GM21717 (cell line): ENCODE measurements around the gene SEMA4C.
A peak's percentile ranks its signal among the peaks of the same experiment; 100 is the strongest.

Source experiments
- ATAC-seq: cut with Tn5 transposase; IDR thresholded peaks from one replicate; pipeline ENCODE4 v1.9.1; 2021; ENCODE audit warnings: mild to moderate bottlenecking, moderate library complexity; ENCODE audit not compliant: unreplicated experiment

SEMA4C gene

GRCh38 chr2:96824079-96824870 lies 45.6 kb downstream of the SEMA4C start:
- no peak for ATAC-seq

DNA sequence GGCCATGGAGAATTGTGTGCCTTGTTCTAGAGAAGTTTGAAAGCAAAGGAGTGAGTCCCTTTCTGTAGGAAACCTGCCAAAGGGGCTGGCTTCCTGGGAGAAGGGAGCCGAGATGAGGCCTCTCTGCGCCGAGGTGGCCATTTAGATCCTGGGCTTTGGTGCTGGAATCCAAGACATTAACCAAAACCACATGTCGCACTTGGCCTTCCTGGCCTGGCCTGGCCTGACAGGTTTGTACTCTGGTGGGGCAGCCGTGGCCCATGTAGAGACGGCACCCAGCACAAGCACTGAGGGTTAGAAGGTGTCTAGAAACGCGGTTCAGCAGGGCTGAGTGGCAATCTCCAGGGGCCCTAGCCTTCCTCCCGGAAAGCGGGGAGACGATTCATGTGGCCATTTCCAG lies 46.7 kb downstream of the SEMA4C start:
- no peak for ATAC-seq

- no peak for ATAC-seq
These were observed 47.1 kb downstream of the SEMA4C start for GRCh38 chr2:96822786-96823185.

DNA sequence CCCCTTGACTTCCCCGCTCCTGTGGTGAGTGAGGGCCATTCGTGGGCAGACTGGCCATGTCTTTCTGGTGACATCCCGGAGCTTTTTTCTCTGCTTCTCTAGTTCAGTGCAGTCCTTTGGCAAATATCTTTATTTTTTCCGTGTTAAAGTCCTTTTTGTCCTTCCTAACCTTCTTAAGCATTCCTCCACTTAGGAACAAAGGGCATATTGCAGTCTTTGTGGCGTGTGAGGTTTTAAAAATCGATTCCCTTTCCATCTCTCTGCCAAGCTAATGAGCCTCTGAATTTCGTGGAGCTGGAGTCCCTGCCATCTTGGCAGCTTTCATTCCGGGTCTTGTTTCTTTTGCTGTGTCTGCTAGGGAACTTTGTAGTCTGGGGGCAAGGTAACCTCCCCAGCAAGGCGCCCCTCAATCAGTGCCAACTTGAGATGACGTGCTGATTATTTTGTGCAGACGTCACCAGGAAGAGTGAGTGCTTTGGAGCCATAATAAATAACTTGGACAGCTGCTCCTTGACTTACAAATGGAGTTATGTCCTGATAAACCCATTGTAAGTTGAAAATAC lies 48.7 kb downstream of the SEMA4C start:
- no peak for ATAC-seq

- ATAC-seq = no peak
These were observed 49.9 kb downstream of the SEMA4C start for GRCh38 chr2:96819876-96820511.

DNA sequence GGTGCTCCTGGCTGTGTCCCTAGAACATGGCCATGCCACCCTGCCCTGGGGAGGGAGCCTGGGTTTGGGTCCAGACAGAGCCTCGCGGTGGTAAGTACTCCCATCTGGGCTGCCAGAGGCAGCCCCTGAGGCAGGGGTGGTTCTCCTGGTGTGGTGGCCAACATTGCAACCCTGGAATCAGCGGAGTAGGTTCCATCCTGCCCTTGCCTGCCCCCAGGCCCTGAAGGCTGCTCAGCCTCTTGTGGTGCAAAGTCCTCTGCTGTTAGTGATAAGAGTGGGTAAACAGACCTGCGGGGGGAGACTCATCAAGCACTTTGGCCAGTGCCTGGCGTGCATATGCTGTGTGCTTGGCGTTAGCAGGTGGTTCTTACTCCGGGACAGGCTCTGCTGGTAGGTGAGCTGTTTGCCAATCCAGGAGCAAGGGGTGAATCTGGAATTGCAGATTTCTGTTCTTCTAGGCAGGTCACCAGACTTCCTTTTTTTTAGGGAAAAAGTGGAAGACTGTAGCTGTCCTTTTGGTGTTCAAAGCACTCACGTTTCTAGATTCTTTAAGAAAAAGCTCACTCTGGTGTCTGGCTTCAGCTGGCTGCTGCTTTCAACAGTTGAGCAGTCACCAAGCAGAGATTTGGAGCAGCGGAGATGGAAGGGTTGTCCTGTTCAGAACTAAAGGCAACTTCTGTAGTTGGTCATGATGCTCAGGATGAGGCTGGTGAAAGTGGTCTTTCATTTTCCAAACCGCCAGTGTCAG lies 50.6 kb downstream of the SEMA4C start:
- ATAC-seq = no peak

DNA sequence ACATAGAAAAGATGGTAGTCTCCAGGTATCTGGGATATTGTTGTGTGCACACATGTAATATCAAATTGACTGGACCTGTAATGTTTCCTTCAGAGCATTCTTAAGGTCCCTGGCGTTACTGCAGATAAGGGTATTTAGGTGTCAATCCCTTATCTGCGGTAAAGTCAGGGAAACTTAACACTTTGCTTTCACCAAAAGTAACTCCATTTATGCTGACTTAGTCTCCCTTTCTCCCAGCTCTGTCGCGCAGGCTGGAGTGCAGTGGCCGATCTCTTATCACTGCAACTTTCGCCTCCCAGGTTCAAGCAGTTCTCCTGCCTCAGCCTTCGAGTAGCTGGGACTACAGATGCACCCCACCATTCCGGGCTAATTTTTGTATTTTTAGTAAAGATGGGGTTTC lies 52.0 kb downstream of the SEMA4C start:
- no peak for ATAC-seq

GRCh38 chr2:96816836-96817702 lies 52.8 kb downstream of the SEMA4C start:
- no peak for ATAC-seq

- ATAC-seq = peak; percentile 90
These were observed 53.6 kb downstream of the SEMA4C start, which contains the start of gene CNNM3 for GRCh38 chr2:96816127-96816835. Gene CNNM3 (plus strand): TSS chr2:96816268. CDS start chr2:96816278, 10 bp downstream.

GRCh38 chr2:96815326-96816126 lies 54.4 kb downstream of the SEMA4C start:
- peak; percentile 5 for ATAC-seq

GRCh38 chr2:96813656-96814055 lies 56.2 kb downstream of the SEMA4C start:
- ATAC-seq = no peak

DNA sequence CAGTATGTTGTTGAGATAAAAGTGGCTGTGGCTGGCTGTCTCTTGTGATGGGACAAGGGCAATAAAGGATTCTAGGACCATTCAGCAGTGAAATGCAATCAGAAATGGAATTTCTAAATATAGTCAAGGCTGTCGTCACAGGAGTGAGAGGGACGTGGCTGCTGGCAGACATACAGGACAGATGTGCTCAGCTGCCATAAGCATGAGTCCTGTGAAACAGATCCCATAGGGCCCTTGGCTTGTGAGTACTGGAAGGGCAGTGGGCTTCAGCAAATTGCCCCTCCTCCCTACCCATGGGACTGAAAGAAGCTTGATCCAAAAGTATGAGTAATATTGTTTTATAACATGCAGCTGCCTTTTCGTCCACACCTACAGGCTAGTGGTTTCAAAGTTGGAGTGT lies 58.0 kb downstream of the SEMA4C start:
- no peak for ATAC-seq

- no peak for ATAC-seq
These were observed 59.1 kb downstream of the SEMA4C start for GRCh38 chr2:96810783-96811192.

DNA sequence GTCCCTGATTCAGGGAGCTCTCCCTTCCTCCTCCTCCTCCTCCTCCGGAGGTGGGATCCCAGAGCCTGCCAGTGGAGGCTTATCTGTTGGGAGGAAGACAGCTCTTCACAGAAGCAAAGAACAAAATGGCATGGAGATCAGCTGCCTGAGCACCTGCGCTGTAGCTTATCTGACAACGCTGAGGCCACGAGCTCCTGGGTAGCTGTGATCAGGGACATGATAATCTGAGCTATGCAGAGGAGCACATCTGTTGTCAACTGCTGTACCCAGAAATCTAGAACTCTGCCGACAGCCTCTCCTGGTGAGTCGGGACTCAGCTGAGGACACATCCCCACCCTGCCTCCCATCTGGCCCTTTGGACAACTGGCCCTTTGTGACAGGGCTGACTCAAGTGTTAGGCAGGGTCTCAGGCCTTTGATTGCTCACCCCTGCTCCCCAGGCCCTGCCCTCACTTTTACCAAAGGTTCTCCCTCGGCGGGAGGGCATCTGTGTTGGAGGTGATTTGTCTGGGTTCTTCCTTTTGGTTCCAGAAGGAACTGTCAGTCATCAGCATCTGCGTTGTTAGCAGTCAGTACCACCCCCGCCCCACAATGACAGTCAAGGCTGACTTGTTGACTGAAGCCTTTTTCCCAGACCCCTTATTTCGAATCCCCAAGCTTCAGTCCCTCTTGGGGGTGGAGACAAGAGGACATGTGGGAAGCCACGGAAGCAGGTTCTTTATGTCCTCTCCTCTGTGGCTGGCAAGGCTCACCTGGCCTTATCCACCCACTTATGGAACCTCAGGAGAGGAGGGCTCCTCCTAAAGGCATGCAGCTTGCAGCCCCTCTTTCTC lies 59.7 kb downstream of the SEMA4C start:
- ATAC-seq = no peak
